ENCODE data around the gene CEBPZ.

Gene CEBPZ

GRCh38 chr2:37171624-37171950 lies 59.8 kb downstream of the CEBPZ start:
- no peak for DNase-seq

- DNase-seq = no peak
Measured at GRCh38 chr2:37168217-37168981, 63.0 kb downstream of the CEBPZ start.

GRCh38 chr2:37167636-37168180 lies 63.7 kb downstream of the CEBPZ start:
- DNase-seq = no peak

- no peak for DNase-seq
Measured at GRCh38 chr2:37164757-37165156, 66.6 kb downstream of the CEBPZ start.

GRCh38 chr2:37156857-37157714 lies 74.3 kb downstream of the CEBPZ start, which contains the start of gene EIF2AK2:
TSS of gene EIF2AK2 (minus strand) at chr2:37156980. CDS start at chr2:37147806, 9,174 bp downstream.
- peak; percentile 66 to 69 for DNase-seq

- peak; percentile 29 to 38 for DNase-seq
Measured at GRCh38 chr2:37156071-37156856, 75.1 kb downstream of the CEBPZ start.

GRCh38 chr2:37154785-37155184 lies 76.6 kb downstream of the CEBPZ start:
- no peak for DNase-seq

- no peak for DNase-seq
Measured at GRCh38 chr2:37153224-37153623, 78.2 kb downstream of the CEBPZ start.
